Non-pigmented ciliary epithelial cell (primary cell): ENCODE results near the gene FRMPD1.
"Not testable (repeated sequence)": the region's sequence is repeated elsewhere in the genome, so short reads cannot be mapped to it uniquely, and the experiment has no call there.

ENCODE experiments used
- DNase-seq: peaks from one replicate; pipeline ENCODE4 v3.0.0-alpha.2; 2010; ENCODE audit warnings: low read depth

The FRMPD1 gene

GRCh38 chr9:37739222-37739621, 88.5 kb downstream of the FRMPD1 start:
- DNase-seq, result no peak

GRCh38 chr9:37740128-37740527, 89.4 kb downstream of the FRMPD1 start:
- no peak for DNase-seq

- DNase-seq, result no peak
These were observed 90.0 kb downstream of the FRMPD1 start for GRCh38 chr9:37740631-37741328.

GRCh38 chr9:37745970-37746369, 95.2 kb downstream of the FRMPD1 start:
- DNase-seq, result no peak

GRCh38 chr9:37746448-37747270, 95.9 kb downstream of the FRMPD1 start:
- peak; percentile 43 for DNase-seq

- peak; percentile 30 for DNase-seq
These were observed 96.6 kb downstream of the FRMPD1 start for GRCh38 chr9:37747271-37747753.

- DNase-seq, result no peak
These were observed 98.4 kb downstream of the FRMPD1 start for GRCh38 chr9:37749129-37749528.

GRCh38 chr9:37751186-37751585, 100.4 kb downstream of the FRMPD1 start:
- DNase-seq, result no peak

DNA sequence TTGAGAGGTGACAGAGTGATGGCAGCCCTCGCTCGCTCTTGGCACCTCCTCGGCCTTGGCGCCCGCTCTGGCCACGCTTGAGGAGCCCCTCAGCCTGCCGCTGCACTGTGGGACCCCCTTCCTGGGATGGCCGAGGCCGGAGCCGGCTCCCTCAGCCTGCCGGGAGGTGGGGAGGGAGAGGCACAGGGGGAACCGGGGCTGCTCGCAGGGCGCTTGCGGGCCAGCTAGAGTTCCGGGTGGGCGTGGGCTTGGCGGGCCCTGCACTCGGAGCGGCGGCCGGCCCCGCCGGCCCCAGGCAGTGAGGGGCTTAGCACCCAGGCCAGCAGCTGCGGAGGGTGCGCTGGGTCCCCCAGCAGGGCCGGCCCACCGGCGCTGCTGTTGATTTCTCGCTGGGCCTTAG, 101.0 kb downstream of the FRMPD1 start:
- DNase-seq, result not testable (repeated sequence)

GRCh38 chr9:37752112-37752511, 101.4 kb downstream of the FRMPD1 start:
- not testable (repeated sequence) for DNase-seq

- no peak for DNase-seq
These were observed 102.1 kb downstream of the FRMPD1 start for GRCh38 chr9:37752642-37753488.

DNA sequence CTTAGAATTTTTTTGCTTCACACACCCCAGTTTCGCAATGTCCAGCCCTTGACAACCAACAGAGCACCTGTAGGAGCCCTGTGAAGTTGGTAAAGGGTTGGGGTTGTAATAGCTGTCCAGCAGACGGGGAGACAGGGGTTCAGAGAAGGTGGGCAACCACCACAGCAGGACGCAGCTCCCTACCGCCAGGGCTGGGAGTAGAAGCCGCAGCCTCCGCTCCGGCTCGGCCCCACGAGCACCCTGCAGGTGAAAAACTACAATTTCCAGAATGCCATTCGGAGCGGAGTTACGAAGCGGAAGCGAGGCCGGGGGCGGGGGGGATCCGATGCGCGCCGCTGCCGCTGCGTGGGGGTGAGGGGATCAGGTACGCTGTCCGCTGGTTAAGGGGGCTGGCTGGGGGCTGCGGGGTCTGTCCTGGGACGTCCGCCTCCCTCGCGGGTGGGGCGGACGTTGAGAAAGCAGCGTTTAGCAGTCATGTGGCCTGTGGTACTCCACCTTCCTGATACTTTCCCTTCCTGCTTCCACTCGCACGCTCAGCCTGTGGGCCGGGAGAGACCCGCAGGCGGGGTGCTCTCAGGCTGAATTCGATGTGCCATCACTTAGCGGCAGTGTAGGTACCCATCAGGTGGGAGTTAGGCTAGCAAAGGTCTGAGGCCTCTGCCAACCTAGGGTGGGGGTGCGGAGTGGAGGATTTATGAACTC, 102.9 kb downstream of the FRMPD1 start, which contains the start of gene TRMT10B:
Gene TRMT10B (plus strand): TSS at position 317 of the 702 bp plus-strand sequence. CDS start 8,127 bp downstream, outside the sequence.
- DNase-seq, result no peak

DNA sequence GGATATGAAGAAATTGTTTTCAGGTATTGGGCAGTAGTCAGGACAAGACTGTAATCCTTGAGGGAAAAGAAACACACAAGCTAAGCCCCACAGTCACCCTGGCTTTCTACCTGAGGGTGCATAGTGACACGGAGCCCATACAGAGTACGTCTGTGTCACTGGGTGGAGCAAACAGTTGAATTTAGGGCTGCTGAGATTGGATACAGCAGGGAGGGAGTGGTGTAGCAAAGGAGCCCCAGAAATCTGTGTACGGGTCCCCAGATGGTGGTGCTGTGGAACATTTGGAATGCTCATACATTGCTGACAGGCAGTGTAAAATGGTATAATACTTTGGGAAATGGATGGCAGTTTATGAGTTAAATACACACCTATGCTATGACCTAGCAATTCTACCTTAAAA, 108.0 kb downstream of the FRMPD1 start:
- DNase-seq, result no peak

- peak; percentile 52 for DNase-seq
These were observed 109.8 kb downstream of the FRMPD1 start for GRCh38 chr9:37760416-37761161.

DNA sequence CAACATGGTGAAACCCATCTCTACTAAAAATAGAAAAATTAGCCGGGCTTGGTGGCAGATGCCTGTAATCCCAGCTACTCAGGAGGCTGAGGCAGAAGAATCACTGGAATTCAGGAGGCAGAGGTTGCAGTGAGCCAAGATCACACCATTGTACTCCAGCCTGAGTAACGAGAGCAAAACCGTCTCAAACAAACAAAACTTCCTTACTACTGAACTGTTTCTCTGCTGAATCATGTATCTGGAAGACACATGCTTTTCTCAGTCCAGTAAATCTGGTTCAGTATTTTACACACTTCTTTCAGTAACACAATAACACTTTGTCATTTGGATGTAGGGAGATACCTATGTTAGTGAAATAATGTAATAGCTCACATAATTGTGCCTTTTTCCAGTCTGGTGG, 110.8 kb downstream of the FRMPD1 start:
- peak; percentile 62 for DNase-seq

GRCh38 chr9:37765263-37765662, 114.5 kb downstream of the FRMPD1 start:
- DNase-seq, result not testable (repeated sequence)

DNA sequence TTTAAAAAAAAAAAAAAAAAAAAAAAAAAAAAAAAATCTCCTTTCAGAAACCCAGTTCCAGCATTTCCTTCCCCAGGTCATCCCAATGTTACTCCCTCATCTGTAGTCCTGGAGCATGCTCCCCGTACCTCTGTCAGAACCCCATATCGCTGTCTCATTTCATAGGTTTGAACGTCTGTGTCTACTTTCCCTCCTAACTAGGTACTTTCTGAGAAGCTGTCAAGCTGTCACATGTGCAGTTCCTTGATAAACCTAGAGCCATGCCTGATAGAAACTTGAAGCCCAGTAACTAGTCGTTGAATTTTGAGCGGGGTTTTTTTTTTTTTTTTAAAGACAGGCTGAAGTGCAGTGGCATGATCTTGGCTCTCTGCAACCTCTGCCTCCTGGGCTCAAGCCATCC, 118.6 kb downstream of the FRMPD1 start:
- no peak for DNase-seq

GRCh38 chr9:37769995-37770394, 119.2 kb downstream of the FRMPD1 start:
- DNase-seq, result no peak

DNA sequence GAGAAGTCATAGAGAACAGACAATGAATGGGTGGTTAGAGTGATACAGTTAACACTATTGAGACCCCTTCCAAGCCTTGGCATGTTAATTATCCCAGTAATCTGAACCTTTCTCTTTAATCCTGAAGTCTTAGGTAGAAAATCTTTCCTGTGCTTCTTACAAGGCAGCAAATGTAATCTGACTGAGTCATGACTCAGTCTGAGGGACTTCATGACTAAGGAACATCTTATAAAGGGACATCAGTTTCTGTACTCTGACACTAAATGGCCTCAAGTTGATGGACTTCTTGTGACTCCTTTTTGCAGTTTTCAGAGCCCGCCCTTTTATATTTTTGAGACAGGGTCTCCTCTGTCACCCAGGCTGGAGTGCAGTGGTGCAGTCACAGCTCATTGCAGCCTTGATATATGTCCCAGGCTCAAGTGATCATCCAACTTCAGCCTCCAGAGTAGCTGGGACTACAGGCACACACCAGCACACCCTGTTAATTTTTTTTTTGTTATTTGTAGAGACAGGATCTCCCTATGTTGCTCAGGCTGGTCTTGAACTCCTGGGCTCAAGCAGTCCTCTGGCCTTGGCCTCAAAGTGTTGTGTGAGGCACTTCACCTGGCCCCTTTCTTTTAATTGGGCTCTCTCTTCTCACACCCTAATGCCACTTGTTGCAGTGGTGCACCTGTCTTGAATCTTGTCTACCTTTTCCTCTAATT, 124.6 kb downstream of the FRMPD1 start:
- no peak for DNase-seq

DNA sequence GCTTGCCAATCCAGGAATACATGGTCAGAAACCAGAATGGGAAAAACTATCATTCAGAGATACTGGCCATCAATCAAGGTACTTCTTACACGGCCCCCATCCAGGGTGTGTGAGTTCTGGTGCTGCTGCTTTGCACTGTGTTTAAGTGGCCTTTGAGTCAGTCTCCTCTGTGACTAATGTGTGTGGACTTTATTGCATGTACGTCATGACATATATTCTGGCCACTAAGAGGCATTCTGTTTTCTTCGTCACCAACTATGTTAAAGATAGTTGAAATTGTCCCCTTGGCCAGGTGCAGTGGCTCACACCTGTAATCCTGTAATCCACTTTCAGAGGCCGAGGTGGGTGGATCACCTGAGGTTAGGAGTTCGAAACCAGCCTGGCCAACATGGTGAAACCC, 125.6 kb downstream of the FRMPD1 start:
- DNase-seq, result no peak
